Astrocyte of the hippocampus (primary cell): ENCODE data around the gene GLCCI1.
"Not testable (repeated sequence)": the region's sequence is repeated elsewhere in the genome, so short reads cannot be mapped to it uniquely, and the experiment has no call there.

Experiments used
- DNase-seq: peaks from one replicate; pipeline ENCODE4 v3.0.0; 2011; ENCODE audit warnings: low read depth, low spot score

Gene GLCCI1

DNA sequence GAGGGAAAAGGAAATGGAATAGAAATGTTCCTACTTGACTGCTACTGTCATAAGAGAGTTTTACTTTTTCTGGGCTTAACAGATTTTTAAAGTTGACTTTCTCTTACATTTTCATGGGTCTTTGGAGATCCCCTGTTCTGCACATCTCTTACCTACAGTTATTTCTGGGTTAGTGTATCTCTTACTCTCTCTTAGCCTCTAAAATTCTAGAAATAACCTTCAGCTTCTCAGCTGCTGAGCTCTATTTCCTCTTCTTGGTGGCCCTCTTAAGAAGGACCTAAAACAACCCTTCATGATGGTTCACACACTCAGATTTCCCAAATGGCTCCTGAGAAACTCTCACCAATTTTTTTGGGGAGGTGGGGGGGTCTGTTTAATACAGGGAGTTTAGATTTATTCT is 79.5 kb downstream of the GLCCI1 start:
- not testable (repeated sequence) for DNase-seq

DNA sequence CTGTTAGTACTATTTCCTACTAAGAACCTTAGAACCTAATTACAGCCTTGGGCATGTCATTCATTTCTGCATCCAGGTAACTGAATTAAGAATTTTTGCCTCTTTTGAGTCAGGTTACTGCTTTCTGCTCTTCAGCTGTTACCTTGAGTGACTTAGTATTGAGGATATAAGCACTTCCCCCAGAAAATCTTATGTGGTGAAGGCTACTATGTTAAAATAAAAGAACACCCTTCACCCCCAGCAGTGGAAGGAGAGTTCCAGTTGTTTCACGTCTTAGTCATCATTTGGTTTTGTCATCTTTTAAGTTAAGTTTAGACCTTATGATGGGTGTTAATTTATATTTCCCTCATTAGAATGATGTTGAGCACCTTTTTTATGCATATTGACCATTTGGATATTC is 82.8 kb downstream of the GLCCI1 start:
- DNase-seq, result no peak

DNA sequence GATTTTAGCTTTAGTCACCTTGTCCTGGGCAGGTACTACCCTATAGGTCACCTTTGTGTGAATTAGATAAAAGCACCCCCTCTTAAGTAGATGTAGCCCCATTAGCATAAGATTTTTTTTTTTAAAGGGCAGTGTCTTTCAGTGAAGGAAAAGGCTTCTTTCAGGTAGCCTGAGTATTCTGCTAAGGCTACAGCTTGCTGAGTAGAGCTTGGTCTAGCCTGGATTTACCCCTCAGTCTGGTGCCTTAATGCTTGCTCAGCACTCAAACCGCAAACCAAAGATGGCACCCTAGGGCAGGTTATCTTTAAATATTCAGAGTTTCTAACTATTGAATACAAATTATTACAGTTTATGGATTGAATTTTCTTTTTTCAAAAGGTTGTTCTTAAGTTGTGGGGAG is 83.4 kb downstream of the GLCCI1 start:
- no peak for DNase-seq

- DNase-seq, result no peak
Observed at GRCh38 chr7:8052824-8053223, 84.2 kb downstream of the GLCCI1 start.

- no peak for DNase-seq
Observed at GRCh38 chr7:8056439-8056838, 87.8 kb downstream of the GLCCI1 start.

- DNase-seq, result no peak
Observed at GRCh38 chr7:8057566-8057965, 89.0 kb downstream of the GLCCI1 start.

GRCh38 chr7:8058322-8058721 is 89.7 kb downstream of the GLCCI1 start:
- DNase-seq, result no peak

GRCh38 chr7:8058852-8059251 is 90.3 kb downstream of the GLCCI1 start:
- DNase-seq, result no peak

DNA sequence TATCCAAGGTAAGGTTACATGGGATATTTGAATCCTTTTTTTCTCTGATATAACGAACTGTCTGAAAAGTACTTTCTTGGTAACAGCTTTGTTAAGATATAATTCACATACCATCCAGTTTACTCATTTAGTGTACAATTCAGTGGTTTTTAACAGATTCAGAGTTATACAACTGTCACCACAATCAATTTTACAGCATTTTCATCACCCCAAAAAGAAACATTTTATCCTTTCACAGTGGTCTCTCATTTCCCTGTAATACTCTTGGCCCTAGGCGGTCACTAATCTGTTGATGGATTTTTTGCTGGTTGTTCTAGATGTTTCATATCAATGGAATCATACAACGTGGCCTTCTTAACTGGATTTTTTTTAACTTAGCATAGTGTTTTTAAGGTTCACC is 91.6 kb downstream of the GLCCI1 start:
- DNase-seq, result peak; percentile 27

- not testable (repeated sequence) for DNase-seq
Observed at GRCh38 chr7:8063300-8063699, 94.7 kb downstream of the GLCCI1 start.

- peak; percentile 31 for DNase-seq
Observed at GRCh38 chr7:8063706-8064297, 95.2 kb downstream of the GLCCI1 start.

GRCh38 chr7:8064828-8065227 is 96.2 kb downstream of the GLCCI1 start:
- DNase-seq, result peak; percentile 40

GRCh38 chr7:8065356-8065813 is 96.8 kb downstream of the GLCCI1 start:
- peak; percentile 93 for DNase-seq

DNA sequence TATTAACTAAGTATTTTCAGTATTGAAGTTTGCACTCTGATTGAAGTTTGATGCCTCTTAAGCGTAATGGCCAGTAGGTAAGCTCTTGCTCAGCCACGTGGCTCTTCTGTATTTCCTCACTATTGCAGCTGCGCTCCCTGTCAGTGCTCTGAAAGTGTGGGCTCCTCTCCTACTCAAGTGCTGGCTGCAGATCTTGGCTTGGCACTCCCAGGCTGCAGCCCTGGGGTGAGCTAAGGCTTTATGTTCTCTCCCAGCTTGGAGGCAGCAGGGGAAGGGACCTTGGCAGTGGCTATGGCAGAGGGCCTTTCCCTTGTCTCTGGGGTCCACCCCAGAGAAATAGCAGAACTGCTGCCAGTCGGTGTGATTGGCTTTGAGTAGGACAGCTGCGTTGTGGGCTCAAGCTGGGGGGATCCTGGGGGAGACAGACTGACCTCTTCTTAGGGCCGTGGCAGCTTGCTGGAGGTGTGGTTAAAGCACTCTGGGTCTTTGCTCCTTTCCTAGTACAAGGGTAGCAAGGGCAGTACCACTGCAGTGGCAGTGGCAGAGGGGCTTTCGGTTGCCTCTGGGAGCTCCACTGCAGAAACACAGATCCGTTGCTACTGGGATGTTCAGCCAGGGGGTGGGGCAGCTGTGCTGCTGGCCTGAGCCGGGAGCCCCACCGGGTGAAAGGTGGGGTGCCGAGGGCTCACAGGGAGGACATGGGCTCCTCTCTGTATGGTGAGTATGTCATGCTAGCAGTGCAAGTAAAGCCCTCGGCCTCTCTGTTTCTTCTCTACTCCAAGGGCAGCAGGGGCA is 100.5 kb downstream of the GLCCI1 start:
- no peak for DNase-seq

- DNase-seq, result no peak
Observed at GRCh38 chr7:8070451-8071180, 102.0 kb downstream of the GLCCI1 start.

GRCh38 chr7:8078418-8078817 is 109.8 kb downstream of the GLCCI1 start:
- DNase-seq, result no peak

DNA sequence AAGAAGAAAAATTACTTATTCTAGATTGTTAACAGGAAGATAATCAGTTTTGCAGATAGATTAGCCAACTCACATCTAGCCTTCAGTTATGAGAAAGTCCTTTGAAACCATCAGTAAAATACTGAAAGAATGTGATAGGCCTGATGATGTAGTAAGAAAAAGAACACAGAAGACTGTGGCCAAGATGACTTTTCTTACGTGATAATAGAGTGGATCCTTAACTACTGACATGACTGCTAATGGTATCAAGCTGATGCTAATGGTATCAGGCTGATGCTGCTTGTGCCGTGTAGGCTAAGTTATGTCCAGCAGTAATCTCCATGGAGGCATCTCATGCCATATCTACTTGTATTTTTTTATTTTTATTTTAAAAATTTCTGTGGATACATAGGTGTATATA is 114.2 kb downstream of the GLCCI1 start:
- DNase-seq, result no peak

GRCh38 chr7:8084836-8085235 is 116.2 kb downstream of the GLCCI1 start:
- DNase-seq, result no peak

- no peak for DNase-seq
Observed at GRCh38 chr7:8085420-8085819, 116.8 kb downstream of the GLCCI1 start.

GRCh38 chr7:8086239-8086638 is 117.6 kb downstream of the GLCCI1 start:
- DNase-seq, result no peak

- no peak for DNase-seq
Observed at GRCh38 chr7:8089036-8089780, 120.6 kb downstream of the GLCCI1 start.

DNA sequence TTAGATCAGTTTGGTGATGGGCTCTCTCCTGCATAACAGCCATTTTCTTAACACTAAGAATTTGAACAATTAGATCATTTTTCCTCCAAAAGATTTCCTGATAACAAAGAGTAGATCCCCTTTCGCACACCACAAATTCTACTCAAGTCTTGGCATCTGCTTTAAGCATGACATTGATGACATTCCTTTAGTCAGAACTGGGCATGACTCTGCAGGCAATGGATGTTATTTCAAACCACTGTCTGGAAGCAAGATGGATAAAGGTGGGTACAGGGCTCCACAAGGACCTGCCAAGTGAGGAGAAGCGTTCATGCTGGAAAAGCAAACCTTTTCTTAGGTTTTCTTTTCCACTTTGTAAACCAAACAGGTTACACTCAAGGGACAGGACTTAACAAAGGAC is 123.5 kb downstream of the GLCCI1 start:
- peak; percentile 58 for DNase-seq
